Measurements from ENCODE around the gene SMIM1.

Gene SMIM1

GRCh38 chr1:3824650-3825049, 52.1 kb downstream of the SMIM1 start:
- DNase-seq = no peak

- DNase-seq = no peak
Observed at GRCh38 chr1:3825356-3825755, 52.8 kb downstream of the SMIM1 start.
